Aorta (tissue), 5 donors: ENCODE results near the gene LAG3. TPM values are rescaled to one million over a fixed set of nuclear protein-coding genes. Genes with fewer than 3 reads are reported as not detected.

Source experiments
- ATAC-seq: fragments of 200-7000 bp; cut with Tn5 transposase; one replicate; pipeline ENCODE4 v1.9.1; 2022; ENCODE audit warnings: moderate library complexity; ENCODE audit not compliant: low FRiP score
- DNase-seq, 2 donors: peaks; one replicate each; pipeline ENCODE4 v3.0.0-alpha.2; 2020
- H3K27ac ChIP-seq, 2 donors: one replicate each; pipeline ENCODE4 v1.5.1; 2013; ENCODE audit warnings: low read length in 2 of 2, mild to moderate bottlenecking in 2 of 2, moderate library complexity in 2 of 2, control low read depth in 1 of 2, inconsistent platforms in 1 of 2, low read depth in 1 of 2
- H3K27me3 ChIP-seq, 2 donors: one replicate each; pipeline ENCODE4 v1.6.1; 2013; ENCODE audit warnings: control low read depth in 1 of 2, low read length in 1 of 2, mild to moderate bottlenecking in 1 of 2, moderate library complexity in 1 of 2; ENCODE audit not compliant: insufficient read depth in 2 of 2, control insufficient read depth in 1 of 2
- H3K36me3 ChIP-seq, 2 donors: one replicate each; pipeline ENCODE4 v1.6.1; 2013; ENCODE audit warnings: control low read depth in 1 of 2, low read length in 1 of 2, mild to moderate bottlenecking in 1 of 2; ENCODE audit not compliant: insufficient read depth in 2 of 2, control insufficient read depth in 1 of 2
- H3K4me1 ChIP-seq, 2 donors: one replicate each; pipeline ENCODE4 v1.6.1; 2013; ENCODE audit warnings: low read length in 2 of 2, control low read depth in 1 of 2, mild to moderate bottlenecking in 1 of 2, moderate library complexity in 1 of 2; ENCODE audit not compliant: insufficient read depth in 2 of 2, control insufficient read depth in 1 of 2
- H3K4me3 ChIP-seq, 2 donors: one replicate each; pipeline ENCODE4 v1.5.1; 2013; ENCODE audit warnings: low read length in 2 of 2, control low read depth in 1 of 2, mild to moderate bottlenecking in 1 of 2
- H3K9me3 ChIP-seq: one replicate; pipeline ENCODE4 v1.6.1; 2013; ENCODE audit warnings: mild to moderate bottlenecking, low read length; ENCODE audit not compliant: control insufficient read depth
- WGBS, 2 donors: extraction: QIAGEN DNeasy Blood & Tissue Kit; methylation state at CpG; one replicate each; pipeline ENCODE4 v1.1.7; 2013; 5-methylcytosine and 5-hydroxymethylcytosine counted together
- intact Hi-C, 2 donors: fragments of 100-400 bp; cut with DNase I; formaldehyde crosslinking; loops; one replicate each; pipeline versions ENCODE4 v1.14.2 to v1.15.0; 2022
- polyA plus RNA-seq, 2 donors: library from polyadenylated mRNA; stranded (reverse); fragments of 200-250 nt; gene quantifications; one replicate each; pipeline ENCODE4 v1.2.3, GENCODE V29; 2013
- total RNA-seq, 2 donors: library from RNA; stranded (reverse); fragmentation: NEBNext Ultra II Directional; extraction: Animal tissue kit (Norgen Biotek cat#: 25700); gene quantifications; one replicate each; pipeline ENCODE4 v1.2.1, GENCODE V29; 2021
- donor health status: healthy with polysubstance abuse.
- donor health status: Bipolar disorder and iron deficiency.
- donor health status: DM: no; HTN: no; CAD: no.
- donor health status: DM: no; HTN: no; CAD: no.
- donor health status: DM: yes; HTN: yes; CAD: no.

The LAG3 gene
- total and polyA plus RNA-seq, 4 donors: 0.25 to 2.4 (median 1.5) TPM

- DNase-seq: no peak
These were observed 21.8 kb upstream of the LAG3 start for GRCh38 chr12:6750506-6750905.

DNA sequence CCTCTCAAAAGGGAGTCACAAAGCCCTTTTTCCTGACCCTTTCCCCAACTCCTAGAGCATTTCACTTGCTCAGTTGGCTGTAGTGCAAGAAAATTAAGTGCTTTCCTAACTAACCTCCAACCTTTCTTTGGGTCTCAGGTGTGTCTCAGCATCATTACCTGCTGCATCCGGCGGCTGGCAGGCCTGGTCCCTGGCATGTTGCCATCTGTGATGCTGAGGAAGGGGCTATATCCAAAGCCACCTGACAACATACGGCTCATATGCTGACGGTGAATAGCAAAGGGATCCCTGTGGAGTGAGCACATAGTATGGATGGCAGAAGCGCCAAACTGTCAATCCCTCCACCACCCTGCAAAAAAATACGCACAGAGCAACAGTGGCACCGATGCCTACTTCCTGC, 20.6 kb upstream of the LAG3 start:
- intact Hi-C loops: loop anchor here (2.0 to 5.0 kb wide), 2 partner anchors 27 to 76 kb away; partner anchors contain the start of gene P3H3 (in 2 of the 2)
- H3K9me3 ChIP-seq: no peaks in the 10 kb centered on the region
- no peaks in the 10 kb centered on the region for H3K4me1 ChIP-seq
- DNase-seq (peak in 1 of 2 donors; percentile 76), ATAC-seq (no peak)
- peaks cover 0 to 14% of the 10 kb centered on the region in 2 donors for H3K36me3 ChIP-seq
- H3K27me3 ChIP-seq: no peaks in the 10 kb centered on the region
- 63 to 65% methylated on average over 7 of the region's 7 CpGs for WGBS, 2 donors
- no peak overlapping the region for H3K4me3 ChIP-seq
- H3K27ac ChIP-seq: peak overlapping the region in 1 of 2 donors; percentile 96

More at GRCh38 chr12:6750506-6750905, 21.8 kb upstream of the LAG3 start:
- Histone ChIP-seq H3K9me3 (no peaks in the 10 kb centered on the region), H3K36me3 (peaks cover 0 to 14% of the 10 kb centered on the region in 2 donors), H3K27me3 (no peaks in the 10 kb centered on the region), H3K4me3 (no peak overlapping the region), H3K27ac (no peak overlapping the region), H3K4me1 (no peaks in the 10 kb centered on the region)
- intact Hi-C loops: loop anchor here (5.0 kb wide), 1 partner anchor 77 kb away; the partner anchor contains the start of gene P3H3 (in 2 of the 2)
- 74 to 76% methylated on average over 4 of the region's 4 CpGs for WGBS, 2 donors
- ATAC-seq: no peak

GRCh38 chr12:6752167-6752920, 20.0 kb upstream of the LAG3 start:
- Histone ChIP-seq H3K4me1 (no peaks in the 10 kb centered on the region), H3K36me3 (peaks cover 0 to 14% of the 10 kb centered on the region in 2 donors), H3K4me3 (peak overlapping the region; percentile 50 to 86), H3K9me3 (no peaks in the 10 kb centered on the region), H3K27me3 (no peaks in the 10 kb centered on the region), H3K27ac (peak overlapping the region; percentile 62 to 96)
- intact Hi-C loops: loop anchor here (2.0 to 5.0 kb wide), 2 partner anchors 26 to 75 kb away; partner anchors contain the start of gene P3H3 (in 2 of the 2)
- WGBS, 2 donors: 2% methylated on average over 24 of the region's 24 CpGs
- peak; percentile 73 to 83 for DNase-seq
- no peak for ATAC-seq

- H3K27me3 ChIP-seq: no peaks in the 10 kb centered on the region
- 1% methylated on average over 61 to 62 of the region's 62 CpGs for WGBS, 2 donors
- DNase-seq (peak; percentile 99), ATAC-seq (peak; percentile 98)
- intact Hi-C loops: loop anchor here (1.0 to 5.0 kb wide), 4 partner anchors 13 to 74 kb away; partner anchors contain the start of genes P3H3 (in 2 of the 2) and PTMS (in 1 of the 2)
- no peaks in the 10 kb centered on the region for H3K4me1 ChIP-seq
- peak within 1 kb of the TSS; percentile 50 to 86 for H3K4me3 ChIP-seq
- peak within 1 kb of the TSS; percentile 62 to 96 for H3K27ac ChIP-seq
- H3K36me3 ChIP-seq: peaks cover 0 to 10% of the 10 kb centered on the region in 2 donors
- no peaks in the 10 kb centered on the region for H3K9me3 ChIP-seq
These were observed 19.2 kb upstream of the LAG3 start, which contains the start of gene MLF2 for GRCh38 chr12:6752921-6753771. TSS of gene MLF2 (minus strand) at chr12:6753141. CDS start at chr12:6752334, 807 bp downstream.

DNA sequence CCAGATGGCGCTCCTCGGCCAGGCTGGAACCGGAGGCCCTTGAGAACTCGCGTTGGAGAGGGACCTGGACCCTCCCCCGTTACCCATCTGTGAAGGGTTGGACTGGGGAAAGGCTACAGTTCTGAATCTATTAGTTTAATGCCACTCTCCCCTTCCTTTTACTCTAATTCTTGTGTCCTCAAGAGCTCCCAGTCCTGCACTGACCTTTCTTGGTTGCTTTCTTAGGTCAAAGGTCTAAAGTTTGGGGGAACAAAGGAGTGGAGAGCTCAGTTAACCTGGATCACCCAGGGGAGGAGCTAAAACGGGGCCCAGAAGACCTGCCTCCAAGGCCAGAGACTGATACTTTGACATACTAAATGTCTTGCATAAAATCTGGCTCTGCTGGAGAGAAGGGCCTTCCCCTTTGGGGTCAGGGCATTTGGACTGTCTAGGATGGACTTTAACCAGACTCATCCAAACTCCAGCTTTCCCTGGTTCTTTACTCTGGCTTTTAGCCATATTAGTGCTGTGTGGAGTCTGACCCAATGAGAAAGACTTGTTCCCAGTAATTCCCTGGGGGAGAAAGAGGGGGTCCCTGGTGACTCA, 18.5 kb upstream of the LAG3 start:
- intact Hi-C loops: loop anchor here (1.0 to 5.0 kb wide), 4 partner anchors 12 to 73 kb away; partner anchors contain the start of genes P3H3 (in 2 of the 2) and PTMS (in 1 of the 2)
- DNase-seq (no peak), ATAC-seq (no peak)
- WGBS, 2 donors: 0% methylated on average over 3 to 7 of the region's 7 CpGs
- no peaks in the 10 kb centered on the region for H3K4me1 ChIP-seq
- H3K9me3 ChIP-seq: no peaks in the 10 kb centered on the region
- peaks cover 0 to 7% of the 10 kb centered on the region in 2 donors for H3K36me3 ChIP-seq
- H3K4me3 ChIP-seq: no peak overlapping the region
- no peaks in the 10 kb centered on the region for H3K27me3 ChIP-seq
- H3K27ac ChIP-seq: peak overlapping the region in 1 of 2 donors; percentile 49

GRCh38 chr12:6754411-6754810, 17.9 kb upstream of the LAG3 start:
- H3K27ac ChIP-seq: no peak overlapping the region
- H3K9me3 ChIP-seq: no peaks in the 10 kb centered on the region
- 93 to 94% methylated on average over 2 of the region's 2 CpGs for WGBS, 2 donors
- ATAC-seq (no peak), DNase-seq (no peak)
- no peaks in the 10 kb centered on the region for H3K4me1 ChIP-seq
- H3K36me3 ChIP-seq: peaks cover 0 to 5% of the 10 kb centered on the region in 2 donors
- intact Hi-C loops: loop anchor here (5.0 kb wide), 1 partner anchor 73 kb away; the partner anchor contains the start of gene P3H3 (in 2 of the 2)
- no peak overlapping the region for H3K4me3 ChIP-seq
- no peaks in the 10 kb centered on the region for H3K27me3 ChIP-seq

GRCh38 chr12:6757028-6757690, 15.2 kb upstream of the LAG3 start:
- Histone ChIP-seq H3K4me3 (no peak overlapping the region), H3K36me3 (no peaks in the 10 kb centered on the region), H3K9me3 (no peaks in the 10 kb centered on the region), H3K27ac (no peak overlapping the region), H3K27me3 (no peaks in the 10 kb centered on the region), H3K4me1 (no peaks in the 10 kb centered on the region)
- 68 to 70% methylated on average over 8 of the region's 8 CpGs for WGBS, 2 donors
- DNase-seq (no peak), ATAC-seq (no peak)
- intact Hi-C loops: no loop called here
